ENCODE results near the gene ZDHHC24.
"Not testable (repeated sequence)": the region's sequence is repeated elsewhere in the genome, so short reads cannot be mapped to it uniquely, and the experiment has no call there.

Gene ZDHHC24

GRCh38 chr11:66545701-66546367 lies at the start of gene ZDHHC24:
Gene ZDHHC24 (minus strand): TSS chr11:66546048. CDS start chr11:66546003, 45 bp downstream.
- peak; percentile 94 for DNase-seq (ENCODE audit: low read depth)

- DNase-seq (ENCODE audit: low read depth): no peak
These were observed 49.5 kb upstream of the ZDHHC24 start for GRCh38 chr11:66595245-66595904.

- DNase-seq (ENCODE audit: low read depth): no peak
These were observed 47.8 kb upstream of the ZDHHC24 start for GRCh38 chr11:66593650-66594049.

- no peak for DNase-seq (ENCODE audit: low read depth)
These were observed 47.4 kb upstream of the ZDHHC24 start for GRCh38 chr11:66593303-66593635.

GRCh38 chr11:66592457-66593302 lies 46.8 kb upstream of the ZDHHC24 start, which contains the start of the genes CCDC87 and CCS:
Gene CCDC87 (minus strand): TSS chr11:66593063. CDS start chr11:66593015, 48 bp downstream.
Gene CCS (plus strand): TSS chr11:66593185. CDS start chr11:66593262, 77 bp downstream.
- peak; percentile 86 for DNase-seq (ENCODE audit: low read depth)

- no peak for DNase-seq (ENCODE audit: low read depth)
These were observed 45.3 kb upstream of the ZDHHC24 start for GRCh38 chr11:66591175-66591574.

- DNase-seq (ENCODE audit: low read depth): no peak
These were observed 44.3 kb upstream of the ZDHHC24 start for GRCh38 chr11:66589996-66590675.

- not testable (repeated sequence) for DNase-seq (ENCODE audit: low read depth)
These were observed 43.5 kb upstream of the ZDHHC24 start for GRCh38 chr11:66589315-66589714.

GRCh38 chr11:66586136-66586535 lies 40.3 kb upstream of the ZDHHC24 start:
- DNase-seq (ENCODE audit: low read depth): no peak

- DNase-seq (ENCODE audit: low read depth): not testable (repeated sequence)
These were observed 39.6 kb upstream of the ZDHHC24 start for GRCh38 chr11:66585447-66585846.

GRCh38 chr11:66582565-66583147 lies 36.8 kb upstream of the ZDHHC24 start:
- not testable (repeated sequence) for DNase-seq (ENCODE audit: low read depth)

GRCh38 chr11:66581261-66581660 lies 35.4 kb upstream of the ZDHHC24 start:
- DNase-seq (ENCODE audit: low read depth): no peak

- no peak for DNase-seq (ENCODE audit: low read depth)
These were observed 35.0 kb upstream of the ZDHHC24 start for GRCh38 chr11:66580803-66581202.

- DNase-seq (ENCODE audit: low read depth): no peak
These were observed 33.3 kb upstream of the ZDHHC24 start for GRCh38 chr11:66579017-66579606.

GRCh38 chr11:66570850-66571180 lies 25.0 kb upstream of the ZDHHC24 start:
- DNase-seq (ENCODE audit: low read depth): no peak

GRCh38 chr11:66570079-66570849 lies 24.4 kb upstream of the ZDHHC24 start:
- DNase-seq (ENCODE audit: low read depth): no peak

GRCh38 chr11:66569076-66569475 lies 23.2 kb upstream of the ZDHHC24 start:
- no peak for DNase-seq (ENCODE audit: low read depth)

GRCh38 chr11:66568124-66568916 lies 22.5 kb upstream of the ZDHHC24 start, which contains the start of gene CTSF:
Gene CTSF (minus strand): TSS chr11:66568606. CDS start chr11:66568486, 120 bp downstream.
- DNase-seq (ENCODE audit: low read depth): peak; percentile 73

GRCh38 chr11:66567787-66568123 lies 21.9 kb upstream of the ZDHHC24 start:
- DNase-seq (ENCODE audit: low read depth): no peak

GRCh38 chr11:66566221-66566620 lies 20.4 kb upstream of the ZDHHC24 start:
- DNase-seq (ENCODE audit: low read depth): no peak

All from HS-27A (cell line).